Measurements from ENCODE around the gene GOSR2.
"Not testable (repeated sequence)": the region's sequence is repeated elsewhere in the genome, so short reads cannot be mapped to it uniquely, and the experiment has no call there.

GOSR2 gene

DNA sequence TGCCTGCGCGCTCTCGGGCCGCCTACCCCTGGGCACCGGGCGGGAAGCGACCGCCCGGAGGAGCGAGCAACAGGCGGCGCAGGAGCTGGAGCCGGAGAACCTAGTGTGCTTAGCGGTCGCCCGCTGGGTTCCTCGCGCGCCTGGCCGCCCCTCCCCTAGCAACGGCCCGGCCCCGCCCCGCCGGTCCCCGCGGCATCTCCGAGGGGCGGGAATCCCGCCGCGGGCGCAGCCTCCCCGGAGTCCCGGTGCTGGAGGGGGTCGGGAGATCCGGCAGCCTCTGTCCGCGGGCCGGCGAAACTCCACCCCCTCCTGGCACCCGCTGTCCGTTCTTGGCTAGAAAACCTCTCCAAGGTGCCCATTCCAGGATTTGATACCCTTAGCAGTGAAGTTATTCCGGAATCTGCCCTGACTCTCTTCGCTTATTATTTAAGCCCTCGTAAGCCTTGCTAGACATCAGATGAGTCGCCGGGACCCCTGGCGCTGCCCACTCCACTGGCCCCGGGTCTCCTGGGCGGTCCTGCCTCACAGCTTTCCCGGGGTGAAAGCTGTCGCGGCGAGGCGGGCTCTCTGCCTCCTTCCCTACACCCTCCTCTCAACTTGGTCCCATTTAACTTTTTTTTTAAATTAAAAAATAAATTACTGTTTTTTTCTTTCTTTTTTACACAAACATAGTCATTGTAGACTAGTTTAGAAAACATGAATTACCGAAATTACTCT lies 56.3 kb downstream of the GOSR2 start, which contains the start of gene RPRML:
TSS of gene RPRML (minus strand) at position 107 of the 717 bp plus-strand sequence. CDS start 246 bp downstream, outside the sequence.
- Histone ChIP-seq H3K27ac (ENCODE audit: low read depth, low read length) (no peak within 1 kb of the TSS), H3K4me3 (ENCODE audit: low read depth, low read length) (peak within 1 kb of the TSS; percentile 72), H3K9ac (ENCODE audit: low read length) (peak within 1 kb of the TSS; percentile 56), H3K4me1 (ENCODE audit: control insufficient read depth, insufficient read depth, low read length) (peaks cover 27% of the 10 kb centered on the region), H3K36me3 (ENCODE audit: control insufficient read depth, insufficient read depth, low read length) (no peaks in the 10 kb centered on the region), H3K27me3 (ENCODE audit: control insufficient read depth, insufficient read depth, low read length) (peaks cover 54% of the 10 kb centered on the region), H3K9me3 (ENCODE audit: control insufficient read depth, insufficient read depth, low read depth, low read length) (no peaks in the 10 kb centered on the region)

DNA sequence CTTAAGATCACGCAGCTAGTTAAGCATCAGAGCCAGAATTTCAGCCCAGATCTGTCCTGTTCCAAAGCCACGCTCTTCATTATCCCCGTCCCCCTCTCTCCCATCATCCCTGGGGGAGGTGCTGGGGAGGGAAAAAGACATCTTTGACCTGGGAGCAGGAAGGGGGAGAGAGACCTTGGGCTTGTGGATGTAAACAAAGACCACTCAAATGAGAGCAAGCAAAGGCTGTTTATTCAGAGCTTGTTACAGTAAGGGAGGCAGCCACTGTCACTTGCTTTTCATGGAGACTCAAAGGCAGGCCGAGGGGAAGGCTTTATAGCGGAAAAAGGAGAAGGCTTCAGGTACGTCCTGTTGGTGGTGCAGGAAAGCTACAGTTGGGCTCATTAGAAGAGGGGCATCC lies 59.6 kb downstream of the GOSR2 start:
- Histone ChIP-seq H3K9me3 (ENCODE audit: control insufficient read depth, insufficient read depth, low read depth, low read length) (no peaks in the 10 kb centered on the region), H3K9ac (ENCODE audit: low read length) (no peak overlapping the region), H3K4me1 (ENCODE audit: control insufficient read depth, insufficient read depth, low read length) (peaks cover 14% of the 10 kb centered on the region), H3K27ac (ENCODE audit: low read depth, low read length) (no peak overlapping the region), H3K36me3 (ENCODE audit: control insufficient read depth, insufficient read depth, low read length) (no peaks in the 10 kb centered on the region), H3K4me3 (ENCODE audit: low read depth, low read length) (no peak overlapping the region), H3K27me3 (ENCODE audit: control insufficient read depth, insufficient read depth, low read length) (peaks cover 41% of the 10 kb centered on the region)

DNA sequence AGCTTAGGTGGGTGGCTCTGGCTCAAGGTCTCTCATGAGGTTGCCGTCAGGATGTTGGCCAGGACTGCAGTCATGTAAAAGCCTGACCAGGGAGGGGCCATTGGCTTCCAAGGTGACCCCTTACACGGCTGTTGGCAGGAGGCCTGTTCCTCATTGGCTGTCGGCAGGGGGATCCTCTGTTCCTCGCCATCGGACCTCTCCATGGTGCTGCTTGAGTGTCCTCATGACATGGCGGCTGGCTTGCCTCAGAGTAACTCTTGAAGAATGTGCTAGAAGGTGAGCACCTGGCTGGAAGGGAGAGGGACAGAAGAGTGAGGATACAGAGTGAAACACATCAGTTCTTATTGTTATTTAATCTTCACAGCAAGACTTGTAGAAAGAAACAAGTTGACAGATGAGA lies 60.8 kb downstream of the GOSR2 start:
- H3K4me1 ChIP-seq (ENCODE audit: control insufficient read depth, insufficient read depth, low read length) = peaks cover 7% of the 10 kb centered on the region
- peaks cover 29% of the 10 kb centered on the region for H3K27me3 ChIP-seq (ENCODE audit: control insufficient read depth, insufficient read depth, low read length)
- no peak overlapping the region for H3K27ac ChIP-seq (ENCODE audit: low read depth, low read length)
- no peaks in the 10 kb centered on the region for H3K9me3 ChIP-seq (ENCODE audit: control insufficient read depth, insufficient read depth, low read depth, low read length)
- H3K4me3 ChIP-seq (ENCODE audit: low read depth, low read length) = no peak overlapping the region
- H3K36me3 ChIP-seq (ENCODE audit: control insufficient read depth, insufficient read depth, low read length) = no peaks in the 10 kb centered on the region
- no peak overlapping the region for H3K9ac ChIP-seq (ENCODE audit: low read length)

DNA sequence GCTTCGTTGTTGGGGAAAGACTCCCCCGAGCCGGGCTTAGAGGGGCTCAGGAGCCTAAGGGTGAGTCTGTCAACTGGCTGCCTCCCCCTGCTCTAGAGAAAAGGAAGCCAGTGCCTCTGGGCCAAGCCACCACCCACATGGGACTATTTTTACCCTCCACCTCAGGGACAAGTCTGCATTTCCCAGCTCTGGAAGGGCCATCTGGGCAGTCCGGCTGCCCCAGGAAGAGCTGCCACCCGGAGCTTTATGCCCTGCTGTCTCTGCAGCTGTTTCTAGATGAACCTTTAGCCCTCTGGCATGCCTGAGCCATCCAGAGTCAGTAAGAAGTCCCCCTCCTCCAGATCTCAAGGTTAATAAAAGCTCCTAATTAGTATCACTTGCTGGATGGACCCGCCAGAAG lies 61.4 kb downstream of the GOSR2 start:
- peaks cover 24% of the 10 kb centered on the region for H3K27me3 ChIP-seq (ENCODE audit: control insufficient read depth, insufficient read depth, low read length)
- H3K9ac ChIP-seq (ENCODE audit: low read length) = no peak overlapping the region
- no peak overlapping the region for H3K27ac ChIP-seq (ENCODE audit: low read depth, low read length)
- H3K36me3 ChIP-seq (ENCODE audit: control insufficient read depth, insufficient read depth, low read length) = no peaks in the 10 kb centered on the region
- peaks cover 7% of the 10 kb centered on the region for H3K4me1 ChIP-seq (ENCODE audit: control insufficient read depth, insufficient read depth, low read length)
- no peaks in the 10 kb centered on the region for H3K9me3 ChIP-seq (ENCODE audit: control insufficient read depth, insufficient read depth, low read depth, low read length)
- no peak overlapping the region for H3K4me3 ChIP-seq (ENCODE audit: low read depth, low read length)

DNA sequence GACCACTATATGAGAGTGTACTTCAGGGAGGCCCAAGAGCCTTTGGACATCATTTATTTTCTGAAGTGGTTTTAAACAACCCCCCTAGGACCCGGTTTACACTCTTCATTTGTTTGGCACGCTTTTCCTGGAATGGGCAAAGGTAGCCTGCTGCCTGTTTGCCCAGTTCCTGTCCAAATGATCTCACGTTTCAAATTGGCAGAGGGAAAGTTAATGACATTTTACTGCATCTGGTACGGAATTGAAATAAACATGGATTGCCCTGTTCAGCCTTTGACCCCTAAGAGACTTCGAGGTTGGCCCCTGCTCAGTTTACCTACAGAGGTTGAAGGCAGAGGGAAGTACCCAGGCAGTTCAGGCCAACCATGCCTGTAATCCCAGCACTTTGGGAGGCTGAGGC lies 61.9 kb downstream of the GOSR2 start:
- Histone ChIP-seq H3K4me1 (ENCODE audit: control insufficient read depth, insufficient read depth, low read length) (peaks cover 7% of the 10 kb centered on the region), H3K27me3 (ENCODE audit: control insufficient read depth, insufficient read depth, low read length) (peaks cover 18% of the 10 kb centered on the region), H3K27ac (ENCODE audit: low read depth, low read length) (no peak overlapping the region), H3K9me3 (ENCODE audit: control insufficient read depth, insufficient read depth, low read depth, low read length) (no peaks in the 10 kb centered on the region), H3K4me3 (ENCODE audit: low read depth, low read length) (no peak overlapping the region), H3K9ac (ENCODE audit: low read length) (no peak overlapping the region), H3K36me3 (ENCODE audit: control insufficient read depth, insufficient read depth, low read length) (no peaks in the 10 kb centered on the region)

DNA sequence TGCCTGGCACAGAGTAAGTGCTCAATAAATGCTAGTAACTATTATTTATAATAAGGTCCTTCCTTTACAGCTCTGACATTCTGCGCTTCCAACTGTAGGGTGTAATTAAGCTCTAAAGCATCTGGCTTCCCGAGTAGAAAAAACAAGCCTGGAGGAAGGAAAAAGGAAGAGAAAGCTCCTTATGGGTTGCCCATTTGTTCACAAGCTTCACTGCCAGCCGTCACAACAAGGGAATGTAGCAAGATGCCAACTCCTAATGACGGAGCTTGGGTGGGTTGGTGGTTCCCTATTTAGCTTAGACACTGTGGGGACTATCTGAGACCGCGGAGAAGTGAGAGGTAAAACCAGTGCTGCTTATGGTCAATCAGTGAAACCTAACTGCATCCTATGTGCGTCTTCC lies 63.4 kb downstream of the GOSR2 start:
- peaks cover 8% of the 10 kb centered on the region; the same call in 1 of the 2 replicates for H3K27me3 ChIP-seq (ENCODE audit: control insufficient read depth, insufficient read depth, low read length)
- no peak overlapping the region for H3K27ac ChIP-seq (ENCODE audit: low read depth, low read length)
- no peak overlapping the region for H3K4me3 ChIP-seq (ENCODE audit: low read depth, low read length)
- no peaks in the 10 kb centered on the region for H3K36me3 ChIP-seq (ENCODE audit: control insufficient read depth, insufficient read depth, low read length)
- peaks cover under 1% of the 10 kb centered on the region; the same call in 1 of the 2 replicates for H3K4me1 ChIP-seq (ENCODE audit: control insufficient read depth, insufficient read depth, low read length)
- no peaks in the 10 kb centered on the region for H3K9me3 ChIP-seq (ENCODE audit: control insufficient read depth, insufficient read depth, low read depth, low read length)
- H3K9ac ChIP-seq (ENCODE audit: low read length) = no peak overlapping the region

DNA sequence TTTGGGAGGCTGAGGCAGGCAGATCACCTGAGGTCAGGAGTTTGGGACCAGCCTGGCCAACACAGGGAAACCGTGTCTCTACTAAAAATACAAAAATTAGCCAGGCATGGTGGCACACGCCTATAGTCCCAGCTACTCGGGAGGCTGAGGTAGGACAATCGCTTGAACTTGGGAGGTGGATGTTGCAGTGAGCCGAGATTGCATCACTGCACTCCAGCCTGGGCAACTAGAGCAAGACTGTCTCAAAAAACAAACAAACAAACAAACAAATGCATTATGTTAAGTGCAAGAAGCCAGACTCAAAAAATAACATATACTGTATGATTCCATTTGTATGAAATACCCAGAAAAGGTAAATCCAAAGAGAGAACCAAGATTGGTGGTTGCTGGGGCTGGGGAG lies 65.0 kb downstream of the GOSR2 start:
- H3K27me3 ChIP-seq (ENCODE audit: control insufficient read depth, insufficient read depth, low read length); H3K4me3 ChIP-seq (ENCODE audit: low read depth, low read length); H3K9ac ChIP-seq (ENCODE audit: low read length); H3K36me3 ChIP-seq (ENCODE audit: control insufficient read depth, insufficient read depth, low read length); H3K9me3 ChIP-seq (ENCODE audit: control insufficient read depth, insufficient read depth, low read depth, low read length); H3K4me1 ChIP-seq (ENCODE audit: control insufficient read depth, insufficient read depth, low read length); H3K27ac ChIP-seq (ENCODE audit: low read depth, low read length): not testable (repeated sequence)

DNA sequence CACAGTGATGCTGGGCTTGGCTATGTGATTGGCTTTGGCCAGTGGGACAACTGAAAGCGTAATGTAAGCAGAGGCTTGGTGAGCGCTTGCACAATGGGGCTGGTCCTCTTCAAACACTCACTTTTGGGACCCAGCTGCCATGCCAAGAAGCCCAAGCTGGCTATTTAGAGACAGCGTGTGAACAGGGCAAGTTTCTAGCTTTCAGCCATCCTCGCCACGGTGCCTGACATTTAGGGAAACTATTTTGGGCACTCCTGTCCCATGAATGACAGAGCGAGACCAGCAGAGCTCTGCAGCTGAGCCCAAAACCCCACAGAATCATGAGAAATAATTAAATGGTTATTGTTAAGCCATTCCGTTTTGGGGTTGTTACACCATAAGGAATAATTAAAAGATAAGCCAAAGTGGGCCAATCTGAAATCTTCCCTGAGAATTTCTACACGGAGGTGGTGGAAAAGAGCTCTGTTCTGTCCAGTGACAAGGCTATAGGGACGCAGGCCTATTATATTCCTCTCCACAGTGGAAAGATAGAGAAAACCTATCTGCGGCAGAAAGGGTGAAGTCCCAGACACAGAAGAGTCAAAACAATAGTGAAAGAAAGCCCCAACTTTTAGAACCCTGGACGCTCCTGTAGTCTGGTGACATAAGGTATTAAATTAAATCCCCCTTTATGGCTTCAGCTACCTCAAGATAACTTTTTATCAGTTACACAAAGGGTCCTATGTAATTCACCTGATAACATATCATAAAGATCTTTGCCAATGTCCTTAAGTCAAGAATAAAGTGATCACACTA lies 66.9 kb downstream of the GOSR2 start:
- Histone ChIP-seq H3K27me3 (ENCODE audit: control insufficient read depth, insufficient read depth, low read length) (no peaks in the 10 kb centered on the region), H3K9me3 (ENCODE audit: control insufficient read depth, insufficient read depth, low read depth, low read length) (no peaks in the 10 kb centered on the region), H3K36me3 (ENCODE audit: control insufficient read depth, insufficient read depth, low read length) (no peaks in the 10 kb centered on the region), H3K27ac (ENCODE audit: low read depth, low read length) (no peak overlapping the region), H3K4me3 (ENCODE audit: low read depth, low read length) (no peak overlapping the region), H3K4me1 (ENCODE audit: control insufficient read depth, insufficient read depth, low read length) (no peaks in the 10 kb centered on the region), H3K9ac (ENCODE audit: low read length) (no peak overlapping the region)

DNA sequence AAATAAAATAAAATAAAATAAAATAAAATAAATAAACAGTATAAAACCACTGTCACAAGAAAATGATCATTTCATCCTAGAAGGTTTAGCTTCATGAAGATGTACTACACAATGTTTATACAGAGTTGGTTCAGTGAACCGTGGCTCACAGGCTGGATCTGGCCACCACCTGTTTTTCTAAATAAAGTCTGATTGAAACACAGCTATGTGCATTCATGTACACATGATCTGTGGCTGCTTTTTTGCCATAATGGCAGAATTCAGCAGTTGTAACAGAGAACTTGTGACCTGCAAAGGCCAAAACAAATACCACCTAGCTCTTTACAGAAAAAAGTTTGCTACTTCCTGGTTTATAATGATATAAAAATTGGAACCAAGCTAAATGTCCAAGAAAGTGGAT lies 68.7 kb downstream of the GOSR2 start:
- no peaks in the 10 kb centered on the region for H3K9me3 ChIP-seq (ENCODE audit: control insufficient read depth, insufficient read depth, low read depth, low read length)
- no peaks in the 10 kb centered on the region for H3K36me3 ChIP-seq (ENCODE audit: control insufficient read depth, insufficient read depth, low read length)
- H3K27me3 ChIP-seq (ENCODE audit: control insufficient read depth, insufficient read depth, low read length) = no peaks in the 10 kb centered on the region
- H3K27ac ChIP-seq (ENCODE audit: low read depth, low read length) = no peak overlapping the region
- no peak overlapping the region for H3K4me3 ChIP-seq (ENCODE audit: low read depth, low read length)
- H3K9ac ChIP-seq (ENCODE audit: low read length) = no peak overlapping the region
- H3K4me1 ChIP-seq (ENCODE audit: control insufficient read depth, insufficient read depth, low read length) = no peaks in the 10 kb centered on the region
